Mucosa of rectum (tissue), 2 donors: ENCODE measurements around the gene MSH5.

Source experiments
- H3K27ac ChIP-seq, 2 donors: one replicate each; pipeline ENCODE4 v1.7.0; 2013; ENCODE audit warnings: inconsistent platforms in 2 of 2, low read depth in 2 of 2, low read length in 2 of 2
- H3K27me3 ChIP-seq, 2 donors: one replicate each; pipeline ENCODE4 v1.7.0; 2013; ENCODE audit warnings: low read length in 2 of 2; ENCODE audit not compliant: control insufficient read depth in 2 of 2, insufficient read depth in 2 of 2
- H3K36me3 ChIP-seq, 2 donors: one replicate each; pipeline ENCODE4 v1.7.0; 2013; ENCODE audit warnings: low read length in 2 of 2; ENCODE audit not compliant: control insufficient read depth in 2 of 2, insufficient read depth in 2 of 2
- H3K4me1 ChIP-seq, 2 donors: one replicate each; pipeline ENCODE4 v1.7.0; 2013; ENCODE audit warnings: low read length in 2 of 2, mild to moderate bottlenecking in 1 of 2; ENCODE audit not compliant: control insufficient read depth in 2 of 2, insufficient read depth in 2 of 2
- H3K4me3 ChIP-seq, 2 donors: one replicate each; pipeline ENCODE4 v1.7.0; 2013; ENCODE audit warnings: low read length in 2 of 2
- H3K9ac ChIP-seq, 2 donors: one replicate each; pipeline ENCODE4 v1.7.0; 2013; ENCODE audit warnings: low read length in 2 of 2, low read depth in 1 of 2, mild to moderate bottlenecking in 1 of 2
- H3K9me3 ChIP-seq, 2 donors: one replicate each; pipeline ENCODE4 v1.7.0; 2013; ENCODE audit warnings: low read length in 2 of 2; ENCODE audit not compliant: control insufficient read depth in 2 of 2
- donor health status: healthy.
- donor health status: Normal muscosa, but diverticular disease.

The MSH5 gene

GRCh38 chr6:31729515-31729978 is 10.3 kb upstream of the MSH5 start:
- peaks cover 43 to 50% of the 10 kb centered on the region in 2 donors for H3K4me1 ChIP-seq
- peaks cover 45 to 46% of the 10 kb centered on the region in 2 donors for H3K36me3 ChIP-seq
- no peaks in the 10 kb centered on the region for H3K9me3 ChIP-seq
- peak overlapping the region; percentile 78 to 84 for H3K9ac ChIP-seq
- H3K27me3 ChIP-seq, result no peaks in the 10 kb centered on the region
- peak overlapping the region; percentile 98 for H3K27ac ChIP-seq
- H3K4me3 ChIP-seq, result peak overlapping the region; percentile 84 to 93

DNA sequence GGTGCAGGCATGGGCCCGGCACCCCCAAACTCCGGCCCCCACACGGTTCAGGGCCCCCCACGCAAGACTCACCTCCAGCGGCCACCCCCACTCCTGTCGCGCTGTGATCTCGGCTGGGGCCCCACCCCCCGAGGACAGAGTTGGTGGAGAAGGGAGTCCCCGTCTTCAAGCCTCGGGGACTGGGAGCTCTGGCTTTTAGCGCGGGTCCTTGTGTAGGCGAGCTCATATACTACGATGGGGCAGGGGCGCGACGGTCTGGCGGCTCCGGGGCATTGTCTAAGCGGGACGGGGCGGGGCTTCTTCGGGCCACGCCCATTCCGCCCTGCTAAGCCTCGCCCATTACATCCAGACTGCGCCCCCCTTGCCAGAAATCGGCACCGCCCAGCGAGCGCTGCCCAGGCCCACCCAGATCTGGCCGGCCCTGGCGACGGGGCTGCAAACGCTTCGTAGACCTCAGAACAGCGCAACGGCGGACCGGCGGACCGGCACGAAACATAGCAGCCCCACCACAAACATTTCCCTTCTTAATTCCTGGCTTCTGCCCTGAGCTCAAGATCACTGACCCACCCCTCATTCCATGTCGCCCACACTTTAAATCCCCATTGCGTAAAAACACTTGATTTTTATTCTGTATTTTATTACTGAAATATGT is 9.7 kb upstream of the MSH5 start:
- Histone ChIP-seq H3K9me3 (no peaks in the 10 kb centered on the region), H3K27me3 (no peaks in the 10 kb centered on the region), H3K4me3 (peak overlapping the region; percentile 84 to 93), H3K36me3 (peaks cover 45 to 46% of the 10 kb centered on the region in 2 donors), H3K27ac (peak overlapping the region; percentile 98), H3K4me1 (peaks cover 45 to 52% of the 10 kb centered on the region in 2 donors), H3K9ac (peak overlapping the region; percentile 78 to 84)

DNA sequence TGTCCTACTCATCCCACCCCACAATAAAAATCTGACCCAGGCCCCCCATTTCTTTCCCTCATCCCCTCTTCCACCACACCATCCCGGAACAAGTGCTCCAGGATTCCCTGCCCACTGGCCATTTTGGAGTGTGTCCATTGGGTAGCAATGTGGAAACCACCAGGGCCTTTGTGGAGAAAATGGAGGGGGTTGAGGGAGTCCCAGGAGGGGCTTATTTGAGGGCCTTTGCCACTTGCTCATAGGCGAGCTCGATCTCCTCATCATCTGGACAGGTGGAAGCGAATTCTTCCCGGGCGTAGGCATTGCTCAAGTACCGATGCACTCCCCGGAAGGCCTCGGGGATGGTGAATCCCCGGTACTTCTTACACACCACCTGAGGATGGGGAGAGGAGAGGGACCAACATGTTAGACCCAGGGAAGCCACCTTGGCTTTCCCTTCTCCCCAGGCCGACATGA is 9.1 kb upstream of the MSH5 start:
- peak overlapping the region in 1 of 2 donors; percentile 60 for H3K9ac ChIP-seq
- H3K4me1 ChIP-seq, result peaks cover 45 to 52% of the 10 kb centered on the region in 2 donors
- H3K36me3 ChIP-seq, result peaks cover 45 to 46% of the 10 kb centered on the region in 2 donors
- H3K27ac ChIP-seq, result peak overlapping the region; percentile 98
- H3K4me3 ChIP-seq, result peak overlapping the region in 1 of 2 donors; percentile 93
- H3K27me3 ChIP-seq, result no peaks in the 10 kb centered on the region
- no peaks in the 10 kb centered on the region for H3K9me3 ChIP-seq

- H3K9ac ChIP-seq, result no peak overlapping the region
Observed at GRCh38 chr6:31732029-31732428, 7.8 kb upstream of the MSH5 start.

GRCh38 chr6:31733734-31734133 is 6.1 kb upstream of the MSH5 start:
- Histone ChIP-seq H3K9me3 (no peaks in the 10 kb centered on the region), H3K4me1 (peaks cover 42 to 43% of the 10 kb centered on the region in 2 donors), H3K9ac (peak overlapping the region; percentile 92 to 98), H3K27me3 (no peaks in the 10 kb centered on the region), H3K4me3 (peak overlapping the region; percentile 96 to 99), H3K36me3 (peaks cover 29 to 34% of the 10 kb centered on the region in 2 donors), H3K27ac (peak overlapping the region; percentile 96 to 97)

More at GRCh38 chr6:31732029-31732428, 7.8 kb upstream of the MSH5 start:
- Histone ChIP-seq H3K36me3 (peaks cover 36 to 39% of the 10 kb centered on the region in 2 donors), H3K27ac (peak overlapping the region in 1 of 2 donors; percentile 12), H3K9me3 (no peaks in the 10 kb centered on the region), H3K27me3 (no peaks in the 10 kb centered on the region), H3K4me3 (no peak overlapping the region), H3K4me1 (peaks cover 42 to 45% of the 10 kb centered on the region in 2 donors)

DNA sequence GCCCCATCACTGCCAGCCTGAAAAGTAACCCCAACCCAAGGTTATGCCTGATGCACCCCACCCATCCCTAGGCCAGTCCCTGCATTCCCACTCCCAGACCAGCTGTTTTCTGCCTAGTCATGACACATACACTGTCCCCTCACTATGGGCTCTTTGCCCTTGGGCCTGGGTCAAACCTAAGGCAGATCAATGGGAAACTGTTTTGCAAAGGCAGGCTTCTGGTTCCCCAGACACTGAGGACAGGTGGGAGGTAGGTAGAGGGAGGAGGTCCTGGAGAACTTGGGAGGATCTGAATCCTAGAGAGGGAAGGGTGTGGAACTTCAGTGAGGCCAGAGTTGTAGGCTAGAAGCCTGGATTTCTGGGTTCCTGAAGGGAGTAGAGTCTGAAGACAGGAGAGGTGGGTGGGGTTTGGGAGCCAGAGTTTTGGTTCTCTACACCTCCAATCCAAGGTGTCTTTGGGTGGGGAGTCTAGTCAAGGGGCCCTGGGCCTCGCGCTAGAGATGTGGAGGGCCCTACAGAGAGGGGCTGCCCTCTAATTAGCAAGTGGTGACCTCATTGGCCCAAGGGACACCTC is 5.5 kb upstream of the MSH5 start:
- Histone ChIP-seq H3K27ac (peak overlapping the region; percentile 96 to 97), H3K4me1 (peaks cover 44% of the 10 kb centered on the region in 2 donors), H3K36me3 (peaks cover 29 to 34% of the 10 kb centered on the region in 2 donors), H3K9ac (peak overlapping the region; percentile 92 to 98), H3K27me3 (no peaks in the 10 kb centered on the region), H3K4me3 (peak overlapping the region; percentile 96 to 99), H3K9me3 (no peaks in the 10 kb centered on the region)

DNA sequence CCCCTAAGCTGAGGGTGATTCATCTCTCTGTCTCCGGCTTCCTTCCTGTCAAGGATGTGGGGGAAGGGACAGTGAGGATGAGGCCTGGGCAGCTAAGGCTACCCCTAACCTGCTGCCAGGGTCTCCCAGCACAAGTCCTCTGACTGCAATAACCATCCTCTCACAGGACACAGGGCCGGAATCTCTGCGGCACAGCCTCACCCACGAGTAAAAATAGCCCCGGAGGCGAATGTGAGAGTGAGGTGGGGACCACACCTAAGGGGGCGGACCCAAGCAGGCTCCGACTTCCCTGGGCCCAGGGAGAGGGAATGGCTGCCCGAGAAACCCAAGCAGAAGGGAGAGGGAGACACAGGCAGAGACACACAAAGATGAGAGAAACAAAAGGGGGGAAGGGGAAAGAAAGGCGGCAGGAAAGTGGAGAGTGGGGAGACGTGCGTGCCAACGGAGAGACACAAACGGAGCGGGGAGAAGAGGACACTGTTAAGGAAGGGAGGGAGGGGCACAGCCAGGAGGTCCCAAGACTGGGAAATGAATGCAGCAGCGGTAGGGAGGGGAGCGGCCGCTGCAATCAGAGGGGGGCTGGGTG is 4.9 kb upstream of the MSH5 start:
- Histone ChIP-seq H3K36me3 (peaks cover 29 to 34% of the 10 kb centered on the region in 2 donors), H3K27ac (peak overlapping the region; percentile 96 to 97), H3K4me3 (peak overlapping the region; percentile 96 to 99), H3K27me3 (no peaks in the 10 kb centered on the region), H3K9me3 (no peaks in the 10 kb centered on the region), H3K4me1 (peaks cover 46 to 47% of the 10 kb centered on the region in 2 donors), H3K9ac (peak overlapping the region; percentile 92 to 98)

DNA sequence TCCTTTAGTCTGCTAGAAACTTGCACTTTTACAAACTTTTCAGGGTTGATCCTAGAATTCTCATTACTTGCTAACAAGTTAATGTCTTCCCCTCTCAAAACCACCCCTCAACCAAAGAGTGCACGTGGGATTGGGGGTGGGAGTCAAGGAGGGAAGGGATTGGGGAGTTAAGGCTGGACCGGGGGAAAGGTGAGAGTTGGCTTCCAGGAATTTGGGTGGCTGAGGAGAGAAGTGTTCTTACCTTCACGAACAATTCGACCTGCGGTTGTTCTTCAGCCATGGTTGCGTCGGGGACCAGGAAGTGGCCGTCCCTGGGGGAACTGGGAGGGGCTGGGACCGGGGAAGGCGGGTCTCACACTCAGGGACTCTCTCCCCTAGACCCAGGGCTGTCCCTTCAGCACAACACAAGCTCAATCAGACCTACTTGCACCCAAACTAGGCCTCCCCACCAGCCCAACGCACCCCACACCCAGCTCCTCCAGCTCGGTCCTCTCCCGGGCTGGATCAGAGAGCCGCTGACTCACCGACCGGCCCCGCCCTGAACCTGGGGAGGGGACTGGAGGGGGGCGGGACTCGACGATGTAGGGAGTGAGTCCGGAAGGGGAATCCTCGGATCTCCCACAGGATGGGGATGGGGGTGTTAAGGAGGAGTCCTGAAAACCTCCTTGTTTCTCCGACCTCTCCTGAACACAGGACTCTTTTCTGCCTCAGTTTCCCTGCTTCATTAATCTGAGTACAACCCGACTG is 3.6 kb upstream of the MSH5 start, which contains the start of gene CLIC1:
TSS of gene CLIC1 (minus strand) at position 510 of the 747 bp plus-strand sequence. CDS start at position 280, 230 bp downstream.
- Histone ChIP-seq H3K9me3 (no peaks in the 10 kb centered on the region), H3K4me3 (peak within 1 kb of the TSS; percentile 96 to 99), H3K27ac (peak within 1 kb of the TSS; percentile 96 to 97), H3K36me3 (peaks cover 25 to 27% of the 10 kb centered on the region in 2 donors), H3K4me1 (peaks cover 44 to 46% of the 10 kb centered on the region in 2 donors), H3K27me3 (no peaks in the 10 kb centered on the region), H3K9ac (peak within 1 kb of the TSS; percentile 92 to 98)

DNA sequence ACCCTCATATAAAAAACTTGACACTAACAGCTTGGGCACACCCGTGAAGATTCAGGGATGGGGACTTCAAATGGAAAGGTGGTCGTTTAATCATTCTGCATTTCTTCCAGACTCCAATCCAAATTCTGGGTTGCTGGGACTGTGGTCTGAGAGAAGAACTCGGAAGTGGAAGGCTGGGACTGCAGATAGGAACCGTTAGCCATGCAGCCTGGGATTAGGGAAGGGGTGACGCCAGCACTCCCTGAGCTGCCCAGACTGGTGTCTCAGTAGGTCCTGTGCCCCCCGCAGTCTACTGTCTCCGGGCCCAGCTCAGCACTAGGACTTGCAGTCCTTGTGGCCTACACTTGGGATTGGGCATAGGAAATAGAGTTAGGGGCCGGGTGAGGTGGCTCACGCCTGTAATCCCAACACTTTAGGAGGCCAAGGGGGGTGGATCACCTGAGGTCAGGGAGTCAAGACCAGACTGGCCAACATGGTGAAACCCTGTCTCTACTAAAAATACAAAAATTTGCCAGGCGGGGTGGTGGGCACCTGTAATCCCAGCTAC is 3.0 kb upstream of the MSH5 start:
- Histone ChIP-seq H3K27ac (peak overlapping the region; percentile 96 to 97), H3K27me3 (no peaks in the 10 kb centered on the region), H3K9ac (peak overlapping the region; percentile 92 to 98), H3K9me3 (no peaks in the 10 kb centered on the region), H3K4me3 (peak overlapping the region; percentile 96 to 99), H3K36me3 (peaks cover 22 to 26% of the 10 kb centered on the region in 2 donors), H3K4me1 (peaks cover 44 to 46% of the 10 kb centered on the region in 2 donors)
